Neural progenitor cell (in vitro differentiated cells): ENCODE data around the gene PEAK3. TPM values are rescaled to one million over a fixed set of nuclear protein-coding genes. Genes with fewer than 3 reads are reported as not detected.

Experiments
- DNase-seq: peaks from one replicate; pipeline ENCODE4 v3.0.0-alpha.2; 2016; ENCODE audit warnings: low spot score
- H2AFZ ChIP-seq: fragments of 200-600 bp; sonication (generic); replicated peaks from 2 replicates; pipeline ENCODE4 v1.6.1; 2016; ENCODE audit warnings: antibody characterized with exemption
- H3F3A ChIP-seq: fragments of 200-600 bp; sonication (generic); 2 replicates; pipeline ENCODE4 v1.6.1; 2016; ENCODE audit warnings: antibody characterized with exemption, low read depth
- H3K27ac ChIP-seq: fragments of 200-600 bp; sonication (generic); 2 replicates; pipeline ENCODE4 v1.5.1; 2016; ENCODE audit warnings: mild to moderate bottlenecking
- H3K27me3 ChIP-seq: fragments of 200-600 bp; sonication (generic); 2 replicates; pipeline ENCODE4 v1.6.1; 2016; ENCODE audit warnings: mild to moderate bottlenecking, moderate library complexity
- H3K36me3 ChIP-seq: fragments of 200-600 bp; sonication (generic); 2 replicates; pipeline ENCODE4 v1.5.1; 2016
- H3K4me1 ChIP-seq: fragments of 200-600 bp; sonication (generic); 2 replicates; pipeline ENCODE4 v1.6.1; 2016; ENCODE audit warnings: mixed run types
- H3K4me2 ChIP-seq: fragments of 200-600 bp; sonication (generic); 2 replicates; pipeline ENCODE4 v1.6.1; 2016
- H3K4me3 ChIP-seq: fragments of 200-600 bp; sonication (generic); 2 replicates; pipeline ENCODE4 v1.5.1; 2016
- H3K79me2 ChIP-seq: fragments of 200-600 bp; sonication (generic); 2 replicates; pipeline ENCODE4 v1.6.1; 2016; ENCODE audit warnings: low read depth
- H3K9ac ChIP-seq: fragments of 200-600 bp; sonication (generic); 2 replicates; pipeline ENCODE4 v1.6.1; 2016
- H3K9me3 ChIP-seq: fragments of 200-600 bp; sonication (generic); 2 replicates; pipeline ENCODE4 v1.5.1; 2016; ENCODE audit warnings: low read depth
- H4K20me1 ChIP-seq: fragments of 200-600 bp; sonication (generic); 2 replicates; pipeline ENCODE4 v1.6.1; 2016; ENCODE audit warnings: low read depth
- H3K27ac Mint-ChIP-seq: 3 replicates; pipeline ENCODE4 v1.8.0; 2021; ENCODE audit warnings: mixed read lengths
- H3K27me3 Mint-ChIP-seq: 2 replicates; pipeline ENCODE4 v1.8.0; 2022; ENCODE audit warnings: low read depth, mild to moderate bottlenecking, inconsistent platforms, moderate library complexity, mixed read lengths; ENCODE audit not compliant: insufficient read depth
- H3K36me3 Mint-ChIP-seq: 3 replicates; pipeline ENCODE4 v1.8.0; 2021; ENCODE audit warnings: mixed read lengths
- H3K4me1 Mint-ChIP-seq: 3 replicates; pipeline ENCODE4 v1.8.0; 2021; ENCODE audit warnings: mixed read lengths
- H3K4me3 Mint-ChIP-seq: 3 replicates; pipeline ENCODE4 v1.8.0; 2021; ENCODE audit warnings: mild to moderate bottlenecking, moderate library complexity, mixed read lengths
- H3K9me3 Mint-ChIP-seq: 3 replicates; pipeline ENCODE4 v1.8.0; 2020; ENCODE audit warnings: mixed read lengths
- EZH2 ChIP-seq: fragments of 200-600 bp; sonication (generic); IDR thresholded peaks from 2 replicates; pipeline ENCODE4 v1.6.1; 2017; ENCODE audit warnings: antibody characterized with exemption, mild to moderate bottlenecking, moderate library complexity
- EZH2phosphoT487 ChIP-seq: fragments of 200-600 bp; sonication (generic); IDR thresholded peaks from 2 replicates; pipeline ENCODE4 v1.6.1; 2017; ENCODE audit warnings: antibody characterized with exemption
- total RNA-seq: library from RNA; depleted of rRNA; stranded (reverse); fragments of >200 nt; gene quantifications from 2 replicates; pipeline ENCODE4 v1.2.3, GENCODE V29; 2015; ENCODE audit warnings: low replicate concordance
- TF ChIP-seq, protein P1 (sequence below): fragments of 200-600 bp; sonication (generic); IDR thresholded peaks from 2 replicates; pipeline ENCODE4 v1.5.1; 2017; ENCODE audit warnings: antibody characterized with exemption, mild to moderate bottlenecking

PEAK3 gene
- total RNA-seq, 1 donor from 2014 or later: not detected

DNA sequence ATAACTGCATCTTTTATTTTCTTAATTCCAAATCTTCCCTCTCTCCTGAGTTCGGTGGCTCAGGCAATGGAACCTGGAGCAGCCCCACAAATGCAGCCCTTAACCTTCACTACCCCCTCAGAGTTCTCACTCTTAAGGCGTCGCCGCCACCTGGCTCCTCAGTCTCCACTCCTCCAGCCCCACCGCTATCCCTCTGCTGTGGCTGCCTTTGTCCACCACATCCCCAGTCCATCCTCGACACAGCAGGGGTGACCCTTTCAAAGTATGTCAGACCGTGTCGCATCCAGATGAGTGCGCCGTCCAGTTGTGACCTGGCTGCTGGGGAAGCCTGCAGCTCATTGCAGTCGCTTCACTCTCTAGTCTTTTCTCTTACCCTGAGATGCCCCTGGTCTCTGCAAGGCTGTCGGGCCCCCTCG is 47.5 kb upstream of the PEAK3 start:
- Histone ChIP-seq H3K4me1 (peaks cover 29% of the 10 kb centered on the region), H3K27ac (no peak overlapping the region), H3K4me3 (peak overlapping the region; percentile 76), H3K79me2 (peaks cover 79% of the 10 kb centered on the region), H3K9me3 (no peaks in the 10 kb centered on the region), H3K9ac (no peak overlapping the region), H3F3A (peaks cover 52% of the 10 kb centered on the region), H3K27me3 (no peaks in the 10 kb centered on the region), H4K20me1 (peaks cover 69% of the 10 kb centered on the region), H2AFZ (no peak overlapping the region), H3K36me3 (no peaks in the 10 kb centered on the region), H3K4me2 (peak overlapping the region; percentile 99)
- peak; percentile 93 for DNase-seq
- no peak for TF ChIP-seq EZH2phosphoT487
- TF ChIP-seq EZH2: no peak
- TF ChIP-seq, protein P1, sequence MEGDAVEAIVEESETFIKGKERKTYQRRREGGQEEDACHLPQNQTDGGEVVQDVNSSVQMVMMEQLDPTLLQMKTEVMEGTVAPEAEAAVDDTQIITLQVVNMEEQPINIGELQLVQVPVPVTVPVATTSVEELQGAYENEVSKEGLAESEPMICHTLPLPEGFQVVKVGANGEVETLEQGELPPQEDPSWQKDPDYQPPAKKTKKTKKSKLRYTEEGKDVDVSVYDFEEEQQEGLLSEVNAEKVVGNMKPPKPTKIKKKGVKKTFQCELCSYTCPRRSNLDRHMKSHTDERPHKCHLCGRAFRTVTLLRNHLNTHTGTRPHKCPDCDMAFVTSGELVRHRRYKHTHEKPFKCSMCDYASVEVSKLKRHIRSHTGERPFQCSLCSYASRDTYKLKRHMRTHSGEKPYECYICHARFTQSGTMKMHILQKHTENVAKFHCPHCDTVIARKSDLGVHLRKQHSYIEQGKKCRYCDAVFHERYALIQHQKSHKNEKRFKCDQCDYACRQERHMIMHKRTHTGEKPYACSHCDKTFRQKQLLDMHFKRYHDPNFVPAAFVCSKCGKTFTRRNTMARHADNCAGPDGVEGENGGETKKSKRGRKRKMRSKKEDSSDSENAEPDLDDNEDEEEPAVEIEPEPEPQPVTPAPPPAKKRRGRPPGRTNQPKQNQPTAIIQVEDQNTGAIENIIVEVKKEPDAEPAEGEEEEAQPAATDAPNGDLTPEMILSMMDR: no peak
- Mint-ChIP-seq H3K4me1 (peaks cover 57% of the 10 kb centered on the region), H3K9me3 (no peaks in the 10 kb centered on the region), H3K27me3 (peaks cover 10% of the 10 kb centered on the region), H3K36me3 (peaks cover 2% of the 10 kb centered on the region), H3K4me3 (peak overlapping the region; percentile 94), H3K27ac (peak overlapping the region; percentile 83)

- Histone ChIP-seq H2AFZ (no peak overlapping the region), H3K4me1 (peaks cover 29% of the 10 kb centered on the region), H3F3A (peaks cover 52% of the 10 kb centered on the region), H3K9ac (peak overlapping the region; percentile 70), H3K79me2 (peaks cover 75% of the 10 kb centered on the region), H3K27ac (no peak overlapping the region), H3K4me2 (peak overlapping the region; percentile 99), H3K9me3 (no peaks in the 10 kb centered on the region), H3K36me3 (no peaks in the 10 kb centered on the region), H3K27me3 (no peaks in the 10 kb centered on the region), H3K4me3 (peak overlapping the region; percentile 76), H4K20me1 (peaks cover 66% of the 10 kb centered on the region)
- Mint-ChIP-seq H3K9me3 (no peaks in the 10 kb centered on the region), H3K27me3 (peaks cover 10% of the 10 kb centered on the region), H3K4me3 (peak overlapping the region; percentile 94), H3K27ac (peak overlapping the region; percentile 83), H3K36me3 (peaks cover 3% of the 10 kb centered on the region), H3K4me1 (peaks cover 60% of the 10 kb centered on the region)
- no peak for TF ChIP-seq EZH2phosphoT487
- TF ChIP-seq, protein P1: no peak
- TF ChIP-seq EZH2: no peak
- DNase-seq: no peak
Measured at GRCh38 chr19:2329149-2329478, 47.1 kb upstream of the PEAK3 start.

- Mint-ChIP-seq H3K4me3 (peak within 1 kb of the TSS; percentile 94), H3K27ac (peak within 1 kb of the TSS; percentile 96), H3K36me3 (peaks cover 3% of the 10 kb centered on the region), H3K9me3 (no peaks in the 10 kb centered on the region), H3K4me1 (peaks cover 58% of the 10 kb centered on the region), H3K27me3 (peaks cover 10% of the 10 kb centered on the region)
- Histone ChIP-seq H3K9me3 (no peaks in the 10 kb centered on the region), H3K9ac (peak within 1 kb of the TSS; percentile 74), H3K79me2 (peaks cover 70% of the 10 kb centered on the region), H3F3A (peaks cover 49% of the 10 kb centered on the region), H3K36me3 (no peaks in the 10 kb centered on the region), H3K4me3 (peak within 1 kb of the TSS; percentile 76), H3K27ac (peak within 1 kb of the TSS; percentile 63), H3K27me3 (no peaks in the 10 kb centered on the region), H2AFZ (no peak within 1 kb of the TSS), H4K20me1 (peaks cover 61% of the 10 kb centered on the region), H3K4me1 (peaks cover 29% of the 10 kb centered on the region), H3K4me2 (peak within 1 kb of the TSS; percentile 99)
- peak; percentile 95 for DNase-seq
- no peak for TF ChIP-seq EZH2phosphoT487
- TF ChIP-seq, protein P1: no peak
- TF ChIP-seq EZH2: no peak
Measured at GRCh38 chr19:2328401-2329148, 46.6 kb upstream of the PEAK3 start, which contains the start of the genes LSM7 and SPPL2B. TSS of gene LSM7 (minus strand) at chr19:2328586. CDS start at chr19:2328566, 20 bp downstream. TSS of gene SPPL2B (plus strand) at chr19:2328684. CDS start at chr19:2328710, 26 bp downstream.
